Right lobe of liver (tissue), 6 donors: ENCODE results near the gene ALDOC. TPM values are rescaled to one million over a fixed set of nuclear protein-coding genes. Genes with fewer than 3 reads are reported as not detected.
A peak's percentile ranks its signal among the peaks of the same experiment; 100 is the strongest.

Source experiments
- ATAC-seq, 4 donors: fragments of 200-7000 bp; cut with Tn5 transposase; one replicate each; pipeline ENCODE4 v1.9.1; 2020; ENCODE audit warnings: mild to moderate bottlenecking in 4 of 4, moderate library complexity in 4 of 4
- DNase-seq, 3 donors: peaks; one replicate each; pipeline ENCODE4 v3.0.0-alpha.2; 2020
- H3K27ac ChIP-seq, 3 donors: fragments of 200-600 bp; one replicate each; pipeline ENCODE4 v1.8.0; 2022
- H3K27me3 ChIP-seq, 2 donors: fragments of 200-600 bp; one replicate each; pipeline ENCODE4 v1.8.0; 2022
- H3K36me3 ChIP-seq, 4 donors: fragments of 200-600 bp; sonication (generic) in 1 of 4; one replicate each; pipeline versions ENCODE4 v1.5.1 to v1.8.0; 2017 to 2022; ENCODE audit warnings: control low read depth in 1 of 4
- H3K4me1 ChIP-seq, 4 donors: fragments of 200-600 bp; sonication (generic) in 1 of 4; one replicate each; pipeline versions ENCODE4 v1.5.1 to v1.8.0; 2017 to 2022; ENCODE audit warnings: control low read depth in 1 of 4
- H3K4me3 ChIP-seq, 3 donors: fragments of 200-600 bp; one replicate each; pipeline ENCODE4 v1.8.0; 2022
- H3K9me3 ChIP-seq, 4 donors: fragments of 200-600 bp; sonication (generic) in 1 of 4; one replicate each; pipeline versions ENCODE4 v1.5.1 to v1.8.0; 2017 to 2022; ENCODE audit warnings: control low read depth in 1 of 4
- CTCF ChIP-seq, 4 donors: fragments of 200-600 bp in 3 of 4; fragments of 450-650 bp in 1 of 4; IDR thresholded peaks; one replicate each; pipeline versions ENCODE4 v1.5.1 to v1.8.0; 2016 to 2022; ENCODE audit warnings: antibody characterized with exemption in 4 of 4, mild to moderate bottlenecking in 2 of 4
- POLR2A ChIP-seq: fragments of 450-650 bp; IDR thresholded peaks from one replicate; pipeline ENCODE4 v1.6.1; 2017; ENCODE audit warnings: antibody characterized with exemption, mild to moderate bottlenecking
- WGBS: methylation state at CpG from one replicate; pipeline ENCODE4 v1.1.6; 2018; ENCODE audit warnings: low coverage, low lambda C conversion rate; ENCODE audit not compliant: insufficient coverage; ENCODE audit errors: missing lambda C conversion rate; 5-methylcytosine and 5-hydroxymethylcytosine counted together
- intact Hi-C, 2 donors: fragments of 100-400 bp; cut with DNase I; formaldehyde crosslinking; loops; one replicate each; pipeline versions ENCODE4 v1.11.2 to v1.14.1; 2022
- total RNA-seq, 6 experiments: library from RNA; depleted of rRNA in 2 of 6; stranded (reverse); fragments of >200 nt in 2 of 6; fragmentation: NEBNext Ultra II Directional in 3 of 6; extraction: Animal tissue kit (Norgen Biotek cat#: 25700) in 3 of 6; gene quantifications; one replicate each; pipeline versions ENCODE4 v1.1.0 to v1.2.4, GENCODE V29; 2016 to 2023
- donor health status: DM: no; HTN: yes; CAD: no.
- donor health status: DM: no; HTN: no; CAD: no.
- donor health status: DM: no; HTN: no; CAD: no.
- donor health status: DM: no; HTN: yes; CAD: no.
- donor health status: DM: no; HTN: yes; CAD: no.

ALDOC gene
- total RNA-seq, 6 experiments from 2014 or later = 36.0 to 76.6 (median 48.9) TPM

DNA sequence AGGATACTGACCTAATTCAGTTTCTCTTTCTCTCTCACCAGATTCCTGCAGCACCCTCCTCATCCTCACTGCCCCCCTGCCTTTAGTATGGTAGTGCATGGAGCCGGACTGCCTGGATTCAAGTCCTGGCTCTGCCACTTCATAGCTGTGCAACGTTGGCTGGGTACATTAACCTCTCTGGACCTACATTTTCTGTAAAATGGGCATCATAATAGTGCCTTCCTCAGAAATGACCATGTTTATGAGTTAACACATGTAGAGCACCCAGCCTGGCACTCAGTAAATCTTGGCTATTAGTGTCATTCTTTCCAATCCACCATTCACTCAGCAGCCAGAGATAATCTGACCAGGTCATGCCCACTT is 31.6 kb downstream of the ALDOC start:
- DNase-seq (no peak), ATAC-seq (no peak)
- H3K36me3 ChIP-seq = no peaks in the 10 kb centered on the region
- 80% methylated on average over 2 of the region's 2 CpGs for WGBS
- H3K9me3 ChIP-seq = no peaks in the 10 kb centered on the region
- no peak for TF ChIP-seq POLR2A
- TF ChIP-seq CTCF (IDR thresholded peaks at IDR 0.05) = no peak
- no peak overlapping the region for H3K4me3 ChIP-seq
- intact Hi-C loops = loop anchor here (5.0 kb wide), 2 partner anchors 67 to 72 kb away; partner anchors contain the start of gene RSKR (in 1 of the 2)
- no peaks in the 10 kb centered on the region for H3K4me1 ChIP-seq
- no peaks in the 10 kb centered on the region for H3K27me3 ChIP-seq
- H3K27ac ChIP-seq = no peak overlapping the region

- intact Hi-C loops = loop anchor here (5.0 kb wide), 2 partner anchors 68 to 73 kb away; partner anchors contain the start of gene RSKR (in 1 of the 2)
- Histone ChIP-seq H3K9me3 (no peaks in the 10 kb centered on the region), H3K27me3 (no peaks in the 10 kb centered on the region), H3K4me1 (no peaks in the 10 kb centered on the region), H3K27ac (no peak overlapping the region), H3K36me3 (no peaks in the 10 kb centered on the region), H3K4me3 (no peak overlapping the region)
- ATAC-seq (no peak), DNase-seq (no peak)
- TF ChIP-seq CTCF (IDR thresholded peaks at IDR 0.05) (no peak), POLR2A (no peak)
- 96% methylated on average over 4 of the region's 4 CpGs for WGBS
Observed at GRCh38 chr17:28544402-28545140, 32.1 kb downstream of the ALDOC start.

- Histone ChIP-seq H3K27ac (no peak overlapping the region), H3K9me3 (no peaks in the 10 kb centered on the region), H3K36me3 (no peaks in the 10 kb centered on the region), H3K4me3 (no peak overlapping the region), H3K4me1 (no peaks in the 10 kb centered on the region), H3K27me3 (no peaks in the 10 kb centered on the region)
- DNase-seq (no peak), ATAC-seq (no peak)
- WGBS = 74% methylated on average over 4 of the region's 4 CpGs
- intact Hi-C loops = no loop called here
- TF ChIP-seq CTCF (IDR thresholded peaks at IDR 0.05) = no peak
- TF ChIP-seq POLR2A = no peak
Observed at GRCh38 chr17:28541439-28541838, 35.3 kb downstream of the ALDOC start.

DNA sequence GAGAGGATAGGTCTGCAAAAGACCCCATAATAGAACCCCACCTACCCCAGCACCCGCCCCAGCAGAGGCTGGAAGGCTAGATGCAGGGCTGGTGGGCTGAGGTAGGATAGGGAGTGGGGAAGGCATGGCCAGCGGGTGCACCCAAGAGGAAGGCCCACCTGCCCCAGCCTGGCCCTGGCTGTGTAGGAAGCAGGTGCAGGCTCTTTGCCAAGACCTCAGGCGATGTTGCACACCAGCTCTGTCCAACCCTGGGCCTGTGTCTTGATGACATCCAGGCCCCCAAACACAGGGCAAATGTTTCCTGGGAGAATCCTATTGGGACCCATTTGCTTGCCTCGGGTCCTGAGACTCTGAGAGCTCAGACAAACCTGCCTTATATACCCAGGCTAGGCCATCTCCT is 36.5 kb downstream of the ALDOC start:
- intact Hi-C loops = no loop called here
- Histone ChIP-seq H3K4me1 (no peaks in the 10 kb centered on the region), H3K36me3 (no peaks in the 10 kb centered on the region)

More for the DNA sequence above, 36.5 kb downstream of the ALDOC start:
- ATAC-seq (peak in 1 of 4 donors; percentile 9), DNase-seq (no peak)
- Histone ChIP-seq H3K27ac (no peak overlapping the region), H3K27me3 (no peaks in the 10 kb centered on the region), H3K9me3 (no peaks in the 10 kb centered on the region), H3K4me3 (no peak overlapping the region)
- TF ChIP-seq CTCF (IDR thresholded peaks at IDR 0.05) = no peak
- TF ChIP-seq POLR2A = no peak
- WGBS = no CpG with 5 or more reads among the region's 4 CpGs
